Forelimb muscle (tissue), 1 donor: ENCODE measurements around the gene KCNQ5. TPM values are rescaled to one million over a fixed set of nuclear protein-coding genes. Genes with fewer than 3 reads are reported as not detected.
"Not testable (repeated sequence)": the region's sequence is repeated elsewhere in the genome, so short reads cannot be mapped to it uniquely, and the experiment has no call there.

ENCODE experiments used
- DNase-seq: peaks from one replicate; pipeline ENCODE4 v3.0.0-alpha.2; 2013; ENCODE audit warnings: low read depth
- polyA plus RNA-seq: library from polyadenylated mRNA; unstranded; fragments of 120-200 nt; gene quantifications from one replicate; pipeline ENCODE4 v1.2.1, GENCODE V29; 2013; ENCODE audit not compliant: insufficient read length

The KCNQ5 gene
- polyA plus RNA-seq, 1 donor = 0.85 TPM

- no peak for DNase-seq
Observed at GRCh38 chr6:72950114-72950860, 328.4 kb downstream of the KCNQ5 start.

GRCh38 chr6:72952808-72953630, 331.2 kb downstream of the KCNQ5 start:
- DNase-seq = no peak

DNA sequence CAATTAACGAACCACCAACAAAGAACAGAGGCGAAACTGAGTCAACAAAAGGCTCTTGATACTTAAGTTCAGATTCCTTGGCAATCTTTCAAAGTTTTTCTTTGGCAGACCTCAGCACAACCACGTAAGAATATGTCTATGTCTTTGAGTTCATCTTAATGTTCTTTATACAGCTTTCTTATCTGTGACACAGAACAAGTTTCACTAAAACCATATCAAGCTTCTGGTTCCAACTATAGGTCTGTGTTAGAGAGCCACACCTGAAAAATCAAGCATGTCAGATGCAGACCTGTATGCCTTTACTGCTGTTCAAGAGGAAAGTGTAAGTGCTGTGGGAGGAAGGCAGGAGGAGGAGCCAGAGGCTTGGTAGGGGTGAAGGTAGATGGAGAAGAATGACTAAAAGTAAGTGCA, 332.1 kb downstream of the KCNQ5 start:
- no peak for DNase-seq

DNA sequence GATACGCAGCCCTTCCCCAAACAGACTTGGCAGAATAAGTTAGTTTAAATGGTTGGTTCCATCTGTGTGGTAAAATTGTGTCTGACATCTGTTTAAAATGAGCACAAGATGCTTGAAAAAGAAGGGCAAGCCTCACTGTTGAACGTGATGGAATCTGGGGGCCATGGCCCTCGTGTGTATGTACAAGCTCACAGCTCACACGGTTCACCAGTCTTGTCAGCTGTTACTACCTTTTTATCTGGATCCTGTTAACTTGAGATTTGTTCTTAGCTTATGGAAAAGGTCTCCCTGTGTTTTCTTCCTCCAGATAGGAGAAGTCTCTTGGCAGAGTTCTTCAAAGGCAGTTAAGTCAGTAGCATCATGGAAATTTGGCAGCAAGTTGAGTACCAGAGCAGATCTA, 332.9 kb downstream of the KCNQ5 start:
- no peak for DNase-seq

GRCh38 chr6:72955666-72956065, 333.8 kb downstream of the KCNQ5 start:
- no peak for DNase-seq

GRCh38 chr6:72956272-72956671, 334.4 kb downstream of the KCNQ5 start:
- DNase-seq = no peak

- no peak for DNase-seq
Observed at GRCh38 chr6:72959821-72960220, 338.0 kb downstream of the KCNQ5 start.

DNA sequence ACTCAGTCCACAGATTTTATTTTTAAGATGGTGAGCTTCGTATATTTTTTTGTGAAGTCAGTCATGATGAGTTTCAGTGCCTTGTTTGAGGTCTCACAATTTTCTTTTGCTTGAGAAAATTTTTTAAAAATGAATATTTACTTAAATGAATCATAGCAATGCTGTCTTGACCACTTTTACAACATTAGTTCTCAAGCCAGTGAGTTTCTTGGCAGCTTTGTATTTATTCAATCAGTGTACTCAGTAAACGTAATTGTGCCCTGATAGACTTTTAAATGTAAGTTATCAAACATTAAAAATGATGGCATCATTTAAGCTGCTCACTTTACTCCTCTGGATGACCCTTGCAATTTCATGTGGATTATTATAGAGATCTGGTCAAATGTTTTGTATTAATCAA, 342.1 kb downstream of the KCNQ5 start:
- no peak for DNase-seq

DNA sequence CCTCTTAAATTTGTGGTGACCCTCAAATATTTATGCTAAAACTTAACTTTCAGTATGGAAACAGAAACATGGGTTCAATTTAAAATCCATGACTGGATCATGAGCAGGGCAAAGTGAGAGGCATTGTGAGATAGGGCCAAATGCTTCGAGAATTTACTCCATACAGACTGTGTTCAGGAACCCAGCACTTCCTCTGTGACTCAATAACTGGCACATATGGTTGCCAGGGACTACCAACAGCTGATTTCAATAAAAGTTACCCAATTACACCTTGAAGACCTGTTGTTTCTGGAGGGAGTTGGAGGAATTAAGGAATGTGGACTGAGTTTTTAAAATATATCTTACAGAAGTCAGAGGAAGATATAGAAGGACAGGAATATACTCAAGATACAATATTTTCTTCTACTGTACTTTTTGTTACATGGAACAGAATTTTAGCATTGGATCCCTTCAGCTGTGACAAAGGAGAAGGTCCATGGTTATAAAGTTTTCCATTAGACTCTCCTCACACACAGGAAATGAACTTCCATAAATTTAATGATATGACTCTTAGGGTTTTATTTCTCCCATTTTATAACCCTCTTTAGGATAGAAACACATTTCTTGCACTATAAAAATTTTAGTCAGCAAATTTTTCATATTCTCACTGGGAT, 344.9 kb downstream of the KCNQ5 start:
- DNase-seq = no peak

DNA sequence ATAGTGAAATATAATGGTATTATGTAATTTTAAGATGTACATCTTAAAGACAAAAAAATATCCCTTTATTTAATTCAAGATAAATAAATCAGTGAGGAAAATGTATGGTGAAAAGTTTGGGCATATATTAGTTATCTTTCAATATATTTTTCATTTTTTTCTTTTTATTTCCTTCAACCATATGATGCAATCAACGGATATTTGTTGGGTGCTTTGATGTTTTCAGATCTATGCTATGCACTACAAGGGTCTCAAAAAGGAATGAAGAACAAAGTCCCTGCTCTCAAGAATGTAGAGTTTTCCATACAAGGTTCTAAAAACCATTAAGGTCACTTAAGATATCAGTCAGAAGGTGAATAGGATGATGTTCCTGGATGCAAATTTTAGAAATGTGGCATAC, 345.5 kb downstream of the KCNQ5 start:
- no peak for DNase-seq

DNA sequence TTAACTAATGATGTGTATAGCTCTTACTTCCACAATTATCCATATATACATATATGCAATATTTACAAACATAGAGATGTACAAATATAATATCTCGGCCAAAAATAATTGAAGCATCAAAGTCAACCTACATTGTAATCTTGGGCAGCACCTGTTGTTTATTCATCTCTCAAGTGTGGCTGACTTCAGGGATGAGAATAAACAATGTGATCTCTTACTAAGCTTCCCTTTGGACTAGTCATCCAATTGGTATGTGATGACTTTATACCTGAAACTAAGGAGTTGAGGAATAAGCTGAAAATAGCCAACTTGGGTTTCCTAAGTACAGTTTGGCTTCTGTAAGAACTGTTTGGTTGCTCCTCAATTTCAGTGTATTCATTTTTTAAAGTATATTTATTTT, 346.8 kb downstream of the KCNQ5 start:
- no peak for DNase-seq

- no peak for DNase-seq
Observed at GRCh38 chr6:72969666-72970065, 347.8 kb downstream of the KCNQ5 start.

GRCh38 chr6:72972579-72972978, 350.7 kb downstream of the KCNQ5 start:
- DNase-seq = no peak

DNA sequence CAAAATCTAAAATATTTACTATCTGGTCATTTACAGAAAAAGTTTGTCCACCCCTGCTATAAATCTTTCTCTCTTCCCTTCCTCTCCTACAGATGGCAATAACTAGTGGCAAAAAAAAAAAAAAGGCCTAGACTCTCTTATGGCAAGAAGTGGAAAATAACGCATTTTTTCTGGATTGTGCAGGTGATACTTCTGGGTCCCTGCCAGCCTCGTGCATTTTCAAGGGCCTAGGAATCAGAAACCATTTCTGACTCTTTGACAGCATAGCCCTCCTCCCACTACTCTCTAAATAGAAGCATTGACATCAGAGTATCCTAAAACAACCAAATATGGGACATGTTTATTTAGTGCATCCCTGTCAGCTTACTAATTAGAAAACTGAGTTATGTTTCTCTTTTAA, 352.4 kb downstream of the KCNQ5 start:
- no peak for DNase-seq

- DNase-seq = no peak
Observed at GRCh38 chr6:72975352-72975752, 353.5 kb downstream of the KCNQ5 start.

GRCh38 chr6:72976484-72976883, 354.6 kb downstream of the KCNQ5 start:
- DNase-seq = no peak

DNA sequence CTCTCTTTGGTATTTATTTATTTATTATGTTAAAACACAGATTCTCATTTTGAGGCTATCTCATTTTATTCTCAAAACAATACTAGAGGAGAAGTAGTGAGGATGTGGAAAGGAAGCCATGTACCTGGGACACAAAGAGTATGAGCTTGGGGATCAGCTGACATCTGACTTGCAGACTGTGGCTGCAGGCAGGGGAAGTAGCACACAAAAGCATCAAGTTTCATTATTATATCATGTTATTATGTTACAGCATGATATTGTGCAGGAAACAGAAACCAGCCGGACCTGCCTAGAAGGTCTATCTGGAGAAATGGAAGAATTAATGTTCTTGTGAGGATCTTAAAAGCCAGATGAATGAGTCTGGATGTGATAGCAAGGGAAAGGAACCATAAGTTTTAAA, 355.2 kb downstream of the KCNQ5 start:
- no peak for DNase-seq

GRCh38 chr6:72978808-72979207, 356.9 kb downstream of the KCNQ5 start:
- DNase-seq = not testable (repeated sequence)

DNA sequence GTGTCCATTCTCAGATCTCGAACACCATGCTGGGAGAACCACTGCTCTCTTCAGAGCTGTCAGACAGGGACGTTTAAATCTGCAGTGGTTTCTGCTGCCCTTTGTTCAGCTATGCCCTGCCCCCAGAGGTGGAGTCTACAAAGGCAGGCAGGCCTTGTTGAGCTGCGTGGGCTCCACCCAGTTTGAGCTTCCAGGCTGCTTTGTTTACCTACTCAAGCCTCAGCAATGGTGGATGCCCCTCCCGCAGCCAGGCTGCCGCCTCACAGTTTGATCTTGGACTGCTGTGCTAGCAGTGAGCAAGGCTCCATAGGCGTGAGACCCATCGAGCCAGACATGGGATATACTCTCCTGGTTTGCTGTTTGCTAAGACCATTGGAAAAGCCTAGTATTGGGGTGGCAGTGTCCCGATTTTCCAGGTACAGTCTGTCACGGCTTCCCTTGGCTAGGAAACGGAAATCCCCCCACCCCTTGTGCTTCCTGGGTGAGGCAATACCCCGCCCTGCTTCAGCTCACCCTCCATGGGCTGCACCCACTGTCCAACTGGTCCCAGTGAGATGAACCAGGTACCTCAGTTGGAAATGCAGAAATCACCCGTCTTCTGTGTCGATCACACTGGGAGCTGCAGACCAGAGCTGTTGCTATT, 362.4 kb downstream of the KCNQ5 start:
- DNase-seq = not testable (repeated sequence)

GRCh38 chr6:72984981-72985665, 363.3 kb downstream of the KCNQ5 start:
- DNase-seq = no peak

GRCh38 chr6:72987301-72987700, 365.4 kb downstream of the KCNQ5 start:
- DNase-seq = no peak

DNA sequence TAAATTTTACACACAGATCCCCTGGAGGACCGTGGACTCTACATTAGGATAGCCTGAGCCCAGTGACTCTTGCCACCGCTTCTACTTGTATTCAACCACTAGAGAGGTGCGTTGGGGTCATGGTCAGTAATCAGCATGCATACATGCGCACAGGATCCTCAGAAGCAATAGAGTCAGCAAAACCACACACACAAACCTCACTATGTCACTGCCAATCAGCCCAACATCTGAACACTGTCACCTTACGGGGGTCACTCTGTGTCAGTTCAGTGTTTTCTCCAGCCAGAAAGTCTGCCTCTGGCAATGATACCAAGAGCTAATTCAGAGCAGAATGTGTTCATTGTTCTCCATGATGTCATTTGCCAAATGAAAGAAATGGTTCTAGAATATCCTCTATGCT, 378.1 kb downstream of the KCNQ5 start:
- DNase-seq = no peak
